WI38 (cell line): ENCODE data around the gene MRPS18B.
"Not testable (repeated sequence)": the region's sequence is repeated elsewhere in the genome, so short reads cannot be mapped to it uniquely, and the experiment has no call there.

ENCODE experiments used
- H3K4me3 ChIP-seq: 2 replicates; pipeline ENCODE4 v1.5.1; 2011; ENCODE audit warnings: low read depth, mild to moderate bottlenecking, control low read depth, low read length
- CTCF ChIP-seq: IDR thresholded peaks from 2 replicates; pipeline ENCODE4 v1.5.1; 2012; ENCODE audit warnings: low read depth, mild to moderate bottlenecking, control low read depth, low read length

MRPS18B gene

GRCh38 chr6:30597315-30598144, 20.1 kb upstream of the MRPS18B start:
- TF ChIP-seq CTCF, result peak; percentile 83
- not testable (repeated sequence) for H3K4me3 ChIP-seq

- no peak overlapping the region for H3K4me3 ChIP-seq
- TF ChIP-seq CTCF, result no peak
These were observed 18.6 kb upstream of the MRPS18B start for GRCh38 chr6:30598912-30599624.

- TF ChIP-seq CTCF, result no peak
- no peak overlapping the region for H3K4me3 ChIP-seq
These were observed 17.9 kb upstream of the MRPS18B start for GRCh38 chr6:30599625-30600324.

GRCh38 chr6:30600451-30600961, 17.1 kb upstream of the MRPS18B start:
- no peak overlapping the region for H3K4me3 ChIP-seq
- TF ChIP-seq CTCF, result no peak

- no peak for TF ChIP-seq CTCF
- H3K4me3 ChIP-seq, result no peak overlapping the region
These were observed 16.2 kb upstream of the MRPS18B start for GRCh38 chr6:30601436-30601814.

GRCh38 chr6:30601815-30602641, 15.6 kb upstream of the MRPS18B start:
- H3K4me3 ChIP-seq, result no peak overlapping the region

More at GRCh38 chr6:30601815-30602641, 15.6 kb upstream of the MRPS18B start:
- TF ChIP-seq CTCF, result no peak
